Measurements from ENCODE around the gene POFUT1. TPM values are rescaled to one million over a fixed set of nuclear protein-coding genes. Genes with fewer than 3 reads are reported as not detected.

POFUT1 gene
- total and polyA plus RNA-seq, 5 donors = 16.6 to 29.3 (median 27.6) TPM

DNA sequence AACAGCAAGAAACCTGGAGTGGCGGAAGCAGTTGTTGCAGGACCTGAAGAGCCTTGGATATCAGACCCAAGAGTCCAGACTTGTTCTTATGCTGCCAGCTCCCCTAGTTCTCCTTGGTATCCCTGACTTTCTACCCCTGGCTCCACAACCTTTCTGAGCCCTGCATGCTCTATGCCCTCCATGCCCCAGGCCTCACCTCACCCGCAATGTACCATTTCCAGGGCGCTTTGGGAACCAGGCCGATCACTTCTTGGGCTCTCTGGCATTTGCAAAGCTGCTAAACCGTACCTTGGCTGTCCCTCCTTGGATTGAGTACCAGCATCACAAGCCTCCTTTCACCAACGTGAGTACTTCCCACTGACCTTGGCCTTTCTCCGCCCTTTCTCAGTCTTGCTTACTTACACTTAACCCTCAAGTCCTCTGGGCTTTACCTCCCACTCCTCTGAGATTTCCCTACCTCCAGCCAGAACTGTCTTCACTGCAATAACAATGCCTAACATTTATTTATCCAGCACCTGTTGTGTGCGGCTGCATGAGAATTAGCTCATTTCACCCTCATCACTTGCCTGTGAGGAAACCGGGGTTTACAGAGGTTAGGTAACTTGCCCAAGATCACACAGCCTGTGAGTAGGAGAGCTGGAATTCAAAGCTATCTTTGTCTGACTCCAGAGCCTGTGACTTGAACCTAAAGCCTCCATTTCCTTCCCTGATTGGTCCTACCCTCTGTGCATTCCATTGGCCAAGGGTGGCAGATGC is 2.3 kb downstream of the POFUT1 start:
- no peaks in the 10 kb centered on the region for H3K27me3 ChIP-seq (ENCODE audit: control insufficient read depth, insufficient read depth)
- H3K27ac ChIP-seq (ENCODE audit: low read length) = no peak overlapping the region
- H3K4me3 ChIP-seq (ENCODE audit: low read length) = no peak overlapping the region
- H3K4me1 ChIP-seq (ENCODE audit: control insufficient read depth, insufficient read depth, low read length) = peaks cover 13% of the 10 kb centered on the region
- ATAC-seq (no peak), DNase-seq (no peak)
- intact Hi-C loops (cut with DNase I) = no loop called here
- WGBS = 79% methylated on average over 9 of the region's 9 CpGs
- H3K9me3 ChIP-seq (ENCODE audit: control insufficient read depth, low read length) = no peaks in the 10 kb centered on the region

GRCh38 chr20:32213870-32214269 is 6.2 kb downstream of the POFUT1 start:
- no peaks in the 10 kb centered on the region for H3K27me3 ChIP-seq (ENCODE audit: control insufficient read depth, insufficient read depth)
- WGBS = 96% methylated on average over 1 of the region's 1 CpG
- intact Hi-C loops (cut with DNase I) = no loop called here
- H3K4me1 ChIP-seq (ENCODE audit: control insufficient read depth, insufficient read depth, low read length) = peaks cover 3% of the 10 kb centered on the region
- DNase-seq (no peak), ATAC-seq (no peak)
- no peak overlapping the region for H3K4me3 ChIP-seq (ENCODE audit: low read length)
- H3K27ac ChIP-seq (ENCODE audit: low read length) = no peak overlapping the region
- no peaks in the 10 kb centered on the region for H3K9me3 ChIP-seq (ENCODE audit: control insufficient read depth, low read length)

DNA sequence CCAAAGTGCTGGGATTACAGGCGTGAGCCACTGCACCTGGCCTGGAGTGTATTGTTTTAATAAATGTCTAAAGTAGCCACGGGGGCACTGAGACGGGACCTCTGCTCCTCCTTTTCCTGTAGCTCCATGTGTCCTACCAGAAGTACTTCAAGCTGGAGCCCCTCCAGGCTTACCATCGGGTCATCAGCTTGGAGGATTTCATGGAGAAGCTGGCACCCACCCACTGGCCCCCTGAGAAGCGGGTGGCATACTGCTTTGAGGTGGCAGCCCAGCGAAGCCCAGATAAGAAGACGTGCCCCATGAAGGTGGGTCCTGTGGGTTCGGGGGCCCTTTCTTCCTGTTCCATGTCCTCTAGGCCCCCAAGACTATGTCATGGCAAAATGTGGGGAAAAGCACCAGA is 7.5 kb downstream of the POFUT1 start:
- H3K4me3 ChIP-seq (ENCODE audit: low read length) = no peak overlapping the region
- no peaks in the 10 kb centered on the region for H3K27me3 ChIP-seq (ENCODE audit: control insufficient read depth, insufficient read depth)
- ATAC-seq = no peak
- WGBS = 81% methylated on average over 8 of the region's 8 CpGs
- H3K27ac ChIP-seq (ENCODE audit: low read length) = no peak overlapping the region
- H3K9me3 ChIP-seq (ENCODE audit: control insufficient read depth, low read length) = no peaks in the 10 kb centered on the region
- intact Hi-C loops (cut with DNase I) = no loop called here
- DNase-seq = no peak
- H3K4me1 ChIP-seq (ENCODE audit: control insufficient read depth, insufficient read depth, low read length) = peaks cover 3% of the 10 kb centered on the region

DNA sequence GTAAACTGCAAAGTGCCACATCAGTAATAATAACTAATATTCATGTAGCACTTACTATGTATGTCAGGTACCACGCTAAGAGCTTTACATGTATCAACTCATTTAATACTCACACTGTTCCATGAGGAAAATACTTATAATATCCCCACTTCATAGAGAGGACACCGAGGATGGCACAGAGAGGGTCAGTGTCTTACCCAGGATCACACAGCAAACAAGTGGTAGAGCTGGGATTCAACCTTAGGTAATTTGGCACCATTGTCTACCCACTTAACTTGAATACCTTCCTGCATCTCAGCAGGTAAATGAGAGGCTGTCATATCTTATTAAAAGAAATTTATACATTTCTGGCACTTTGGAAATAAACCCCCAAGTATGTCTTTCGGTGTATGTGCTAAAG is 8.0 kb downstream of the POFUT1 start:
- no peak for ATAC-seq
- H3K4me1 ChIP-seq (ENCODE audit: control insufficient read depth, insufficient read depth, low read length) = peaks cover 3% of the 10 kb centered on the region
- no peaks in the 10 kb centered on the region for H3K9me3 ChIP-seq (ENCODE audit: control insufficient read depth, low read length)
- no peak for DNase-seq
- H3K27me3 ChIP-seq (ENCODE audit: control insufficient read depth, insufficient read depth) = no peaks in the 10 kb centered on the region
- no peak overlapping the region for H3K4me3 ChIP-seq (ENCODE audit: low read length)
- H3K27ac ChIP-seq (ENCODE audit: low read length) = no peak overlapping the region
- WGBS = 96% methylated on average over 3 of the region's 3 CpGs
- intact Hi-C loops (cut with DNase I) = no loop called here

DNA sequence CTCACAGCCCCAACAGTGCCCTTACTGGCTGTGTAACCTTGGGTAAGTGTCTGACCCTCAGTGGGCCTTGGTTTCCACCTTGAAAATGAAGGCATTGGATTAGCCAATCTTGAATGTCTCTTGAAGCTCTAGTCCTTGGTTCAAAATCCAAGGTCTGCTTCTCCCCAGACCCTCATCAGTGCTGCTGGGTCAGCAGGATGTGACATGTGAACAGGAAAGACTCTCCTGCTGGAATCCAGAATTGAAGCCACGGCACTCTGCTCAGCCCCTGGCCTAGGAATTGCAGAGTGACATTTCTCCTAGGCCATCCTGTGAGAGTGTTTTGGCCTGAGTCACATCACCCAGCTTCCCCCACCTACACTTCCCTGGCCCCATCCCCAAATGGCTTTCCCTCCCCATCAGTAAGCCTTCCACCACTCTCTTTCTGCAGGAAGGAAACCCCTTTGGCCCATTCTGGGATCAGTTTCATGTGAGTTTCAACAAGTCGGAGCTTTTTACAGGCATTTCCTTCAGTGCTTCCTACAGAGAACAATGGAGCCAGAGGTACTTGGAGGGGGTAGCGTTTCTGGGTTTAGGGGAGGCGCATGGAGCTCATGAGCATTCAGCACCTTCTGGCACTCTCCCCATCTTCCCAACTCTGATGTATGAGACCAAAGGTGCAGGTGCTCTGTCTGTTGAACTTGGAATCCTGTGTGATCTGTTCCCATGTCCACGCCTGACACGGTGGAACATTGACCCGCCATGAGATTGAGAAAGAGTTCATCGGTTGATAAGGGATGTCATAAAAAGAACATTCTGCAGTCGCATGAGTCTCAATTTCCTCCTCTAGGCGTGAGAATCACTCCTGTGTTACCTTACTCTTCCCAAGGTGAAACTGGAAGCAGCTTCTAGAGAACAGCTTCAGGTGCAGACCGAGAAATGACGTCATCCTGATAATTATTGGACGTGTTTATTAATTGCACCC is 8.8 kb downstream of the POFUT1 start:
- WGBS = 83% methylated on average over 13 of the region's 13 CpGs
- DNase-seq (no peak), ATAC-seq (peak in 1 of 2 donors; percentile 19)
- H3K4me1 ChIP-seq (ENCODE audit: control insufficient read depth, insufficient read depth, low read length) = peaks cover 3% of the 10 kb centered on the region
- H3K4me3 ChIP-seq (ENCODE audit: low read length) = no peak overlapping the region
- H3K27ac ChIP-seq (ENCODE audit: low read length) = no peak overlapping the region
- H3K9me3 ChIP-seq (ENCODE audit: control insufficient read depth, low read length) = no peaks in the 10 kb centered on the region
- H3K27me3 ChIP-seq (ENCODE audit: control insufficient read depth, insufficient read depth) = no peaks in the 10 kb centered on the region
- intact Hi-C loops (cut with DNase I) = no loop called here

GRCh38 chr20:32218156-32218900 is 10.6 kb downstream of the POFUT1 start:
- Histone ChIP-seq H3K9me3 (ENCODE audit: control insufficient read depth, low read length) (no peaks in the 10 kb centered on the region), H3K27me3 (ENCODE audit: control insufficient read depth, insufficient read depth) (no peaks in the 10 kb centered on the region), H3K4me1 (ENCODE audit: control insufficient read depth, insufficient read depth, low read length) (peaks cover 3% of the 10 kb centered on the region), H3K4me3 (ENCODE audit: low read length) (no peak overlapping the region), H3K27ac (ENCODE audit: low read length) (no peak overlapping the region)
- DNase-seq = no peak
- 90% methylated on average over 5 of the region's 5 CpGs for WGBS
- intact Hi-C loops (cut with DNase I) = no loop called here
- no peak for ATAC-seq

GRCh38 chr20:32224463-32224862 is 16.8 kb downstream of the POFUT1 start:
- Histone ChIP-seq H3K4me1 (ENCODE audit: control insufficient read depth, insufficient read depth, low read length) (peaks cover 2% of the 10 kb centered on the region), H3K9me3 (ENCODE audit: control insufficient read depth, low read length) (no peaks in the 10 kb centered on the region), H3K4me3 (ENCODE audit: low read length) (no peak overlapping the region), H3K27ac (ENCODE audit: low read length) (no peak overlapping the region), H3K27me3 (ENCODE audit: control insufficient read depth, insufficient read depth) (no peaks in the 10 kb centered on the region)
- intact Hi-C loops (cut with DNase I) = no loop called here
- 85% methylated on average over 4 of the region's 4 CpGs for WGBS
- no peak for DNase-seq
- ATAC-seq = no peak

DNA sequence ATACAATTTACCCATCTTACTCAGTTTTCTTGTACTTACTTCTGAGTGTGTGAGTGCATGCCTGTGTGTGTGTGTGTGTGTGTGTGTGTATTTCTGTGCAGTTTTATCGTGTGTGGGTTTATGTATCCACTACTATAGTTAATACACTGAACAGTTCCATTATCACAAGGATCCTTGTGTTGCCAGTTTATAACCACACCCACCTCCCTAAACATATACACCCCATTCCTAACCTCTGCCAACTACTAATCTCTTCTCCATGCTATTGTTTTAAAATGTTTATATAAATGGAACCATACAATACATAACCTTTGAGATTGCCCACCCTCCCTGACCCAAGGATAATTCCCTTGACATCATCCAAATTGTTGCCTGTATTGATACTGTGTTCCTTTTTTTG is 18.7 kb downstream of the POFUT1 start:
- Histone ChIP-seq H3K27ac (ENCODE audit: low read length) (no peak overlapping the region), H3K27me3 (ENCODE audit: control insufficient read depth, insufficient read depth) (no peaks in the 10 kb centered on the region), H3K9me3 (ENCODE audit: control insufficient read depth, low read length) (no peaks in the 10 kb centered on the region), H3K4me3 (ENCODE audit: low read length) (no peak overlapping the region), H3K4me1 (ENCODE audit: control insufficient read depth, insufficient read depth, low read length) (peaks cover 2% of the 10 kb centered on the region)
- DNase-seq (no peak), ATAC-seq (peak in 1 of 2 donors; percentile 5)
- WGBS = 71% methylated on average over 1 of the region's 1 CpG
- intact Hi-C loops (cut with DNase I) = no loop called here

- Histone ChIP-seq H3K27ac (ENCODE audit: low read length) (peak overlapping the region; percentile 68), H3K27me3 (ENCODE audit: control insufficient read depth, insufficient read depth) (no peaks in the 10 kb centered on the region), H3K9me3 (ENCODE audit: control insufficient read depth, low read length) (no peaks in the 10 kb centered on the region), H3K4me1 (ENCODE audit: control insufficient read depth, insufficient read depth, low read length) (peaks cover 2% of the 10 kb centered on the region), H3K4me3 (ENCODE audit: low read length) (no peak overlapping the region)
- ATAC-seq = peak; percentile 4 to 8
- no peak for DNase-seq
- intact Hi-C loops (cut with DNase I) = no loop called here
- WGBS = 86% methylated on average over 7 of the region's 7 CpGs
Measured at GRCh38 chr20:32227306-32227705, 19.6 kb downstream of the POFUT1 start.

- Histone ChIP-seq H3K27ac (ENCODE audit: low read length) (peak overlapping the region; percentile 68), H3K4me3 (ENCODE audit: low read length) (no peak overlapping the region), H3K9me3 (ENCODE audit: control insufficient read depth, low read length) (no peaks in the 10 kb centered on the region), H3K4me1 (ENCODE audit: control insufficient read depth, insufficient read depth, low read length) (peaks cover 2% of the 10 kb centered on the region), H3K27me3 (ENCODE audit: control insufficient read depth, insufficient read depth) (no peaks in the 10 kb centered on the region)
- intact Hi-C loops (cut with DNase I) = no loop called here
- WGBS = 56% methylated on average over 22 of the region's 22 CpGs
- ATAC-seq (peak; percentile 69 to 83), DNase-seq (peak; percentile 55 to 60 (median 60))
Measured at GRCh38 chr20:32227744-32228688, 20.3 kb downstream of the POFUT1 start.

Data from right cardiac atrium (tissue), 5 donors.